ENCODE measurements around the gene KY.

GRCh38 chr3:134613006-134613520, 37.8 kb downstream of the KY start:
- no peak for TF ChIP-seq CTCF (IDR thresholded peaks at IDR 0.05)
- no peak for TF ChIP-seq POLR2AphosphoS5 (IDR thresholded peaks at IDR 0.05)
- TF ChIP-seq POLR2A (IDR thresholded peaks at IDR 0.05) = no peak

All from breast epithelium (tissue), 3 donors.